ENCODE measurements around the gene KLHL29. TPM values are rescaled to one million over a fixed set of nuclear protein-coding genes. Genes with fewer than 3 reads are reported as not detected.

KLHL29 gene
- total and polyA plus RNA-seq, 4 donors = 0.29 to 2.3 (median 0.68) TPM

GRCh38 chr2:23549051-23549450 lies 164.1 kb downstream of the KLHL29 start:
- Histone ChIP-seq H3K27ac (ENCODE audit: low read depth in 1 of 2, low read length in 2 of 2) (no peak overlapping the region), H3K36me3 (ENCODE audit: control insufficient read depth in 4 of 4, insufficient read depth in 3 of 4, low read depth in 1 of 4, low read length in 3 of 4) (no peaks in the 10 kb centered on the region)
- 38% methylated on average over 7 of the region's 7 CpGs for WGBS

GRCh38 chr2:23549821-23550530 lies 165.0 kb downstream of the KLHL29 start:
- Histone ChIP-seq H3K4me1 (ENCODE audit: control insufficient read depth in 4 of 4, insufficient read depth in 4 of 4, low read length in 3 of 4) (peaks cover 0 to 3% (median 0%) of the 10 kb centered on the region in 4 donors), H3K9ac (ENCODE audit: low read depth in 1 of 2, low read length in 2 of 2) (no peak overlapping the region), H3K9me3 (ENCODE audit: control insufficient read depth in 4 of 4, low read length in 3 of 4) (no peaks in the 10 kb centered on the region), H3K27ac (ENCODE audit: low read depth in 1 of 2, low read length in 2 of 2) (no peak overlapping the region), H3K36me3 (ENCODE audit: control insufficient read depth in 4 of 4, insufficient read depth in 3 of 4, low read depth in 1 of 4, low read length in 3 of 4) (no peaks in the 10 kb centered on the region), H3K27me3 (ENCODE audit: control insufficient read depth in 4 of 4, insufficient read depth in 4 of 4, low read length in 3 of 4) (no peaks in the 10 kb centered on the region), H3K4me3 (ENCODE audit: low read depth in 1 of 3, low read length in 3 of 3) (no peak overlapping the region)
- no peak for DNase-seq (ENCODE audit: low spot score)
- 78% methylated on average over 16 of the region's 16 CpGs for WGBS
- TF ChIP-seq FOXA2 (IDR thresholded peaks at IDR 0.05) (no peak), RXRA (IDR thresholded peaks at IDR 0.05) (no peak), RAD21 (IDR thresholded peaks at IDR 0.05) (no peak), HNF4A (conservative IDR thresholded peaks at IDR 0.05) (no peak), CTCF (IDR thresholded peaks at IDR 0.05; ENCODE audit: low read depth, low read length, missing input control) (no peak), EGR1 (IDR thresholded peaks at IDR 0.05; ENCODE audit: low read depth in 2 of 2) (no peak), NR2F2 (IDR thresholded peaks at IDR 0.05) (no peak), HNF4G (IDR thresholded peaks at IDR 0.05) (no peak), YY1 (IDR thresholded peaks at IDR 0.05) (no peak), ATF3 (IDR thresholded peaks at IDR 0.05) (no peak), MAX (IDR thresholded peaks at IDR 0.05) (no peak), JUND (IDR thresholded peaks at IDR 0.05) (no peak), TAF1 (conservative IDR thresholded peaks at IDR 0.05) (no peak)

More at GRCh38 chr2:23549051-23549450, 164.1 kb downstream of the KLHL29 start:
- Histone ChIP-seq H3K27me3 (ENCODE audit: control insufficient read depth in 4 of 4, insufficient read depth in 4 of 4, low read length in 3 of 4) (no peaks in the 10 kb centered on the region), H3K9ac (ENCODE audit: low read depth in 1 of 2, low read length in 2 of 2) (no peak overlapping the region), H3K4me3 (ENCODE audit: low read depth in 1 of 3, low read length in 3 of 3) (no peak overlapping the region), H3K9me3 (ENCODE audit: control insufficient read depth in 4 of 4, low read length in 3 of 4) (no peaks in the 10 kb centered on the region), H3K4me1 (ENCODE audit: control insufficient read depth in 4 of 4, insufficient read depth in 4 of 4, low read length in 3 of 4) (peaks cover 0 to 3% (median 0%) of the 10 kb centered on the region in 4 donors)
- DNase-seq (ENCODE audit: low spot score) = no peak
- TF ChIP-seq REST (IDR thresholded peaks at IDR 0.05) (no peak), RXRA (IDR thresholded peaks at IDR 0.05) (no peak), JUND (IDR thresholded peaks at IDR 0.05) (no peak), RAD21 (IDR thresholded peaks at IDR 0.05) (no peak), MAX (IDR thresholded peaks at IDR 0.05) (no peak), CTCF (IDR thresholded peaks at IDR 0.05; ENCODE audit: low read depth, low read length, missing input control) (no peak)

Data from liver (tissue), 9 donors.